H9 (cell line): ENCODE measurements around the gene RASGEF1C. TPM values are rescaled to one million over a fixed set of nuclear protein-coding genes. Genes with fewer than 3 reads are reported as not detected.

Experiments used
- DNase-seq: peaks from one replicate; pipeline ENCODE4 v3.0.0-alpha.2; 2017
- H2AFZ ChIP-seq: one replicate; pipeline ENCODE4 v1.6.1; 2013; ENCODE audit warnings: mild to moderate bottlenecking, low read length, control low read depth, moderate library complexity
- H2AK5ac ChIP-seq: 2 replicates; pipeline ENCODE4 v1.6.1; 2013; ENCODE audit warnings: low read length, control low read depth, mixed read lengths; ENCODE audit not compliant: insufficient read length
- H2BK120ac ChIP-seq: one replicate; pipeline ENCODE4 v1.6.1; 2013; ENCODE audit warnings: low read depth, mild to moderate bottlenecking, low read length, control low read depth, inconsistent platforms; ENCODE audit not compliant: poor library complexity, severe bottlenecking
- H2BK12ac ChIP-seq: 2 replicates; pipeline ENCODE4 v1.6.1; 2013; ENCODE audit warnings: low read length, control low read depth, mixed read lengths, low read depth; ENCODE audit not compliant: insufficient read length
- H2BK15ac ChIP-seq: 2 replicates; pipeline ENCODE4 v1.6.1; 2013; ENCODE audit warnings: low read depth, low read length, control low read depth
- H2BK20ac ChIP-seq: one replicate; pipeline ENCODE4 v1.6.1; 2013; ENCODE audit warnings: low read depth, mild to moderate bottlenecking, low read length, control low read depth, inconsistent platforms; ENCODE audit not compliant: poor library complexity, severe bottlenecking
- H2BK5ac ChIP-seq: 2 replicates; pipeline ENCODE4 v1.6.1; 2013; ENCODE audit warnings: low read length, control low read depth, mixed read lengths; ENCODE audit not compliant: insufficient read length
- H3K14ac ChIP-seq: 2 replicates; pipeline ENCODE4 v1.6.1; 2013; ENCODE audit warnings: low read length, control low read depth; ENCODE audit not compliant: insufficient read depth
- H3K18ac ChIP-seq: 2 replicates; pipeline ENCODE4 v1.6.1; 2013; ENCODE audit warnings: low read depth, mild to moderate bottlenecking, mixed read lengths, low read length, control low read depth; ENCODE audit not compliant: insufficient read length
- H3K23ac ChIP-seq: 2 replicates; pipeline ENCODE4 v1.6.1; 2013; ENCODE audit warnings: low read length, control low read depth, mixed read lengths, low read depth; ENCODE audit not compliant: insufficient read length
- H3K23me2 ChIP-seq: 2 replicates; pipeline ENCODE4 v1.6.1; 2013; ENCODE audit warnings: low read depth, mild to moderate bottlenecking, mixed read lengths, low read length, control low read depth; ENCODE audit not compliant: insufficient read length, poor library complexity, severe bottlenecking
- H3K27ac ChIP-seq: 2 replicates; pipeline ENCODE4 v1.5.1; 2013; ENCODE audit warnings: low read length, control low read depth, mixed read lengths, low read depth; ENCODE audit not compliant: insufficient read length
- H3K27me3 ChIP-seq: 2 replicates; pipeline ENCODE4 v1.6.1; 2013; ENCODE audit warnings: low read length, control low read depth, inconsistent platforms; ENCODE audit not compliant: insufficient read depth
- H3K4ac ChIP-seq: 2 replicates; pipeline ENCODE4 v1.6.1; 2013; ENCODE audit warnings: low read depth, mild to moderate bottlenecking, control low read depth, inconsistent platforms, low read length, moderate library complexity
- H3K4me1 ChIP-seq: 2 replicates; pipeline ENCODE4 v1.6.1; 2013; ENCODE audit warnings: low read length, control low read depth, inconsistent platforms; ENCODE audit not compliant: insufficient read depth
- H3K4me2 ChIP-seq: 2 replicates; pipeline ENCODE4 v1.6.1; 2013; ENCODE audit warnings: low read length, control low read depth, mixed read lengths; ENCODE audit not compliant: insufficient read length, insufficient read depth
- H3K56ac ChIP-seq: 2 replicates; pipeline ENCODE4 v1.6.1; 2013; ENCODE audit warnings: low read depth, mild to moderate bottlenecking, mixed read lengths, low read length, control low read depth; ENCODE audit not compliant: insufficient read length
- H3K79me1 ChIP-seq: 2 replicates; pipeline ENCODE4 v1.6.1; 2013; ENCODE audit warnings: low read depth, mild to moderate bottlenecking, moderate library complexity, low read length, control low read depth, inconsistent platforms; ENCODE audit not compliant: insufficient read depth, poor library complexity, severe bottlenecking
- H3K79me2 ChIP-seq: 2 replicates; pipeline ENCODE4 v1.6.1; 2013; ENCODE audit warnings: low read length, control low read depth, inconsistent platforms; ENCODE audit not compliant: insufficient read depth
- H3K9ac ChIP-seq: 2 replicates; pipeline ENCODE4 v1.6.1; 2013; ENCODE audit warnings: low read length, control low read depth, mixed read lengths; ENCODE audit not compliant: insufficient read length; ENCODE audit errors: extremely low read depth
- H3K9me3 ChIP-seq: one replicate; pipeline ENCODE4 v1.6.1; 2013; ENCODE audit warnings: low read depth, low read length, inconsistent platforms; ENCODE audit not compliant: control insufficient read depth
- H3T11ph ChIP-seq: one replicate; pipeline ENCODE4 v1.6.1; 2013; ENCODE audit warnings: mild to moderate bottlenecking, low read length, control low read depth, inconsistent platforms
- H4K20me1 ChIP-seq: one replicate; pipeline ENCODE4 v1.6.1; 2013; ENCODE audit not compliant: control insufficient read depth, insufficient read length, insufficient read depth
- H4K5ac ChIP-seq: 2 replicates; pipeline ENCODE4 v1.6.1; 2013; ENCODE audit warnings: low read depth, mild to moderate bottlenecking, mixed read lengths, low read length, control low read depth; ENCODE audit not compliant: insufficient read length
- H4K8ac ChIP-seq: replicated peaks from 2 replicates; pipeline ENCODE4 v1.6.1; 2013; ENCODE audit warnings: low read length, control low read depth, mixed read lengths, low read depth; ENCODE audit not compliant: insufficient read length
- H4K91ac ChIP-seq: 2 replicates; pipeline ENCODE4 v1.6.1; 2013; ENCODE audit warnings: low read depth, mild to moderate bottlenecking, moderate library complexity, mixed read lengths, low read length, control low read depth; ENCODE audit not compliant: insufficient read length
- H3K27ac Mint-ChIP-seq, 3 experiments: 2 replicates in 2 of 3; 3 replicates in 1 of 3; pipeline ENCODE4 v1.8.0; 2020 to 2021; ENCODE audit warnings: mixed read lengths in 3 of 3, mild to moderate bottlenecking in 1 of 3, moderate library complexity in 1 of 3
- H3K27me3 Mint-ChIP-seq: 2 replicates; pipeline ENCODE4 v1.8.0; 2021; ENCODE audit warnings: low read depth, mild to moderate bottlenecking, moderate library complexity, mixed read lengths
- H3K36me3 Mint-ChIP-seq, 3 experiments: 2 replicates in 2 of 3; 3 replicates in 1 of 3; pipeline ENCODE4 v1.8.0; 2020 to 2021; ENCODE audit warnings: low read depth in 3 of 3, mixed read lengths in 3 of 3; ENCODE audit not compliant: insufficient read depth in 1 of 3
- H3K4me1 Mint-ChIP-seq, 2 experiments: 2 replicates each; pipeline ENCODE4 v1.8.0; 2020; ENCODE audit warnings: mixed read lengths in 2 of 2
- H3K4me3 Mint-ChIP-seq, 2 experiments: 2 replicates in 1 of 2; 3 replicates in 1 of 2; pipeline ENCODE4 v1.8.0; 2020 to 2021; ENCODE audit warnings: mild to moderate bottlenecking in 2 of 2, mixed read lengths in 2 of 2, moderate library complexity in 1 of 2
- H3K9me3 Mint-ChIP-seq, 2 experiments: 2 replicates in 1 of 2; 3 replicates in 1 of 2; pipeline ENCODE4 v1.8.0; 2020; ENCODE audit warnings: mild to moderate bottlenecking in 2 of 2, mixed read lengths in 2 of 2, moderate library complexity in 1 of 2
- WGBS: extraction: QIAGEN DNeasy Blood & Tissue Kit; methylation state at CpG from one replicate; pipeline ENCODE4 v1.1.7; 2013; ENCODE audit warnings: missing lambda C conversion rate, low lambda C conversion rate, mixed read lengths; ENCODE audit not compliant: insufficient read length; ENCODE audit errors: extremely low coverage; 5-methylcytosine and 5-hydroxymethylcytosine counted together
- total RNA-seq: library from RNA; stranded (reverse); gene quantifications from 2 replicates; pipeline ENCODE4 v1.2.1, GENCODE V29; 2021
- TF ChIP-seq, protein P1 (sequence below): fragments of 200-600 bp; sonication (generic); conservative IDR thresholded peaks from 3 replicates; pipeline ENCODE4 v1.8.0; 2021; ENCODE audit warnings: antibody characterized with exemption, mild to moderate bottlenecking

Gene RASGEF1C
- total RNA-seq, 1 experiment from 2014 or later: 0.83 TPM

GRCh38 chr5:180143656-180144364 is 65.2 kb downstream of the RASGEF1C start:
- Mint-ChIP-seq H3K36me3 (no peaks in the 10 kb centered on the region; a peak in 1 of 7 replicates), H3K4me1 (no peaks in the 10 kb centered on the region), H3K4me3 (no peak overlapping the region), H3K9me3 (peaks cover 5 to 7% of the 10 kb centered on the region in 2 experiments; a peak in 4 of 5 replicates), H3K27ac (no peak overlapping the region), H3K27me3 (peaks cover 19% of the 10 kb centered on the region)
- no peak overlapping the region for H3K27ac ChIP-seq
- no peak overlapping the region for H3K23ac ChIP-seq
- H3K9ac ChIP-seq: no peak overlapping the region
- no peaks in the 10 kb centered on the region for H3K23me2 ChIP-seq
- no peak overlapping the region for H3K4ac ChIP-seq
- no peak overlapping the region for H2BK12ac ChIP-seq
- no peak overlapping the region for H2AFZ ChIP-seq
- H3K9me3 ChIP-seq: no peaks in the 10 kb centered on the region
- H2BK15ac ChIP-seq: no peak overlapping the region
- no peak overlapping the region for H3K4me2 ChIP-seq
- no peak overlapping the region for H2BK20ac ChIP-seq
- H3K27me3 ChIP-seq: no peaks in the 10 kb centered on the region
- H2AK5ac ChIP-seq: no peak overlapping the region
- H4K20me1 ChIP-seq: no peaks in the 10 kb centered on the region
- no peaks in the 10 kb centered on the region for H3K79me1 ChIP-seq
- H3K79me2 ChIP-seq: no peaks in the 10 kb centered on the region
- no peak overlapping the region for H3K18ac ChIP-seq
- TF ChIP-seq, protein P1, sequence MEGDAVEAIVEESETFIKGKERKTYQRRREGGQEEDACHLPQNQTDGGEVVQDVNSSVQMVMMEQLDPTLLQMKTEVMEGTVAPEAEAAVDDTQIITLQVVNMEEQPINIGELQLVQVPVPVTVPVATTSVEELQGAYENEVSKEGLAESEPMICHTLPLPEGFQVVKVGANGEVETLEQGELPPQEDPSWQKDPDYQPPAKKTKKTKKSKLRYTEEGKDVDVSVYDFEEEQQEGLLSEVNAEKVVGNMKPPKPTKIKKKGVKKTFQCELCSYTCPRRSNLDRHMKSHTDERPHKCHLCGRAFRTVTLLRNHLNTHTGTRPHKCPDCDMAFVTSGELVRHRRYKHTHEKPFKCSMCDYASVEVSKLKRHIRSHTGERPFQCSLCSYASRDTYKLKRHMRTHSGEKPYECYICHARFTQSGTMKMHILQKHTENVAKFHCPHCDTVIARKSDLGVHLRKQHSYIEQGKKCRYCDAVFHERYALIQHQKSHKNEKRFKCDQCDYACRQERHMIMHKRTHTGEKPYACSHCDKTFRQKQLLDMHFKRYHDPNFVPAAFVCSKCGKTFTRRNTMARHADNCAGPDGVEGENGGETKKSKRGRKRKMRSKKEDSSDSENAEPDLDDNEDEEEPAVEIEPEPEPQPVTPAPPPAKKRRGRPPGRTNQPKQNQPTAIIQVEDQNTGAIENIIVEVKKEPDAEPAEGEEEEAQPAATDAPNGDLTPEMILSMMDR: no peak
- no peak overlapping the region for H3K14ac ChIP-seq
- no peak overlapping the region for H3T11ph ChIP-seq
- H2BK5ac ChIP-seq: no peak overlapping the region
- no peaks in the 10 kb centered on the region for H3K4me1 ChIP-seq
- H4K5ac ChIP-seq: no peak overlapping the region
- WGBS: no CpG with 5 or more reads among the region's 16 CpGs
- no peak for DNase-seq
- H3K56ac ChIP-seq: no peak overlapping the region
- H4K91ac ChIP-seq: no peak overlapping the region
- no peak overlapping the region for H4K8ac ChIP-seq
- H2BK120ac ChIP-seq: no peak overlapping the region
